GM23338 (cell line): ENCODE results near the gene MET. TPM values are rescaled to one million over a fixed set of nuclear protein-coding genes. Genes with fewer than 3 reads are reported as not detected.
A peak's percentile ranks its signal among the peaks of the same experiment; 100 is the strongest.

Source experiments
- ATAC-seq: fragments of 200-7000 bp; cut with Tn5 transposase; 3 replicates; pipeline ENCODE4 v1.9.1; 2020
- DNase-seq: peaks from one replicate; pipeline ENCODE4 v3.0.0-alpha.2; 2015; ENCODE audit warnings: low spot score
- H2AFZ ChIP-seq: fragments of 200-600 bp; sonication (generic); 2 replicates; pipeline ENCODE4 v1.8.0; 2016; ENCODE audit warnings: antibody characterized with exemption, mild to moderate bottlenecking, moderate library complexity
- H3F3A ChIP-seq: fragments of 200-600 bp; sonication (generic); replicated peaks from 2 replicates; pipeline ENCODE4 v1.8.0; 2017; ENCODE audit warnings: antibody characterized with exemption, mixed run types, low read depth
- H3K27ac ChIP-seq: fragments of 200-600 bp; sonication (generic); 2 replicates; pipeline ENCODE4 v1.6.1; 2016; ENCODE audit warnings: low read depth
- H3K27me3 ChIP-seq: fragments of 200-600 bp; sonication (generic); 2 replicates; pipeline ENCODE4 v1.8.0; 2016; ENCODE audit warnings: mild to moderate bottlenecking, mixed run types, moderate library complexity; ENCODE audit not compliant: insufficient read depth
- H3K36me3 ChIP-seq: fragments of 200-600 bp; sonication (generic); 2 replicates; pipeline ENCODE4 v1.8.0; 2016; ENCODE audit warnings: mild to moderate bottlenecking; ENCODE audit not compliant: insufficient read depth
- H3K4me1 ChIP-seq: fragments of 200-600 bp; sonication (generic); 2 replicates; pipeline ENCODE4 v1.8.0; 2016; ENCODE audit warnings: mild to moderate bottlenecking, moderate library complexity; ENCODE audit not compliant: insufficient read depth
- H3K4me2 ChIP-seq: fragments of 200-600 bp; sonication (generic); 2 replicates; pipeline ENCODE4 v1.7.1; 2017; ENCODE audit warnings: mixed run types
- H3K4me3 ChIP-seq: fragments of 200-600 bp; sonication (generic); 2 replicates; pipeline ENCODE4 v1.6.1; 2016; ENCODE audit warnings: mixed run types
- H3K79me2 ChIP-seq: fragments of 200-600 bp; sonication (generic); replicated peaks from 2 replicates; pipeline ENCODE4 v1.8.0; 2017; ENCODE audit warnings: mild to moderate bottlenecking; ENCODE audit not compliant: insufficient read depth
- H3K9me2 ChIP-seq: fragments of 200-600 bp; sonication (generic); 2 replicates; pipeline ENCODE4 v1.8.0; 2017; ENCODE audit not compliant: insufficient read depth
- H4K20me1 ChIP-seq: fragments of 200-600 bp; sonication (generic); replicated peaks from 2 replicates; pipeline ENCODE4 v1.8.0; 2017; ENCODE audit warnings: mild to moderate bottlenecking; ENCODE audit not compliant: insufficient read depth
- H3K27ac Mint-ChIP-seq: 2 replicates; pipeline ENCODE4 v1.8.0; 2020; ENCODE audit warnings: inconsistent platforms, mild to moderate bottlenecking, moderate library complexity, mixed read lengths
- H3K27me3 Mint-ChIP-seq: 3 replicates; pipeline ENCODE4 v1.8.0; 2022; ENCODE audit warnings: low read depth, mild to moderate bottlenecking, moderate library complexity, mixed read lengths, inconsistent platforms; ENCODE audit not compliant: insufficient read depth, poor library complexity
- H3K36me3 Mint-ChIP-seq: 3 replicates; pipeline ENCODE4 v1.8.0; 2021; ENCODE audit warnings: low read depth, mild to moderate bottlenecking, inconsistent platforms, moderate library complexity, mixed read lengths
- H3K4me1 Mint-ChIP-seq: 3 replicates; pipeline ENCODE4 v1.8.0; 2020; ENCODE audit warnings: mild to moderate bottlenecking, inconsistent platforms, mixed read lengths
- H3K4me3 Mint-ChIP-seq: 3 replicates; pipeline ENCODE4 v1.8.0; 2021; ENCODE audit warnings: moderate library complexity, mild to moderate bottlenecking, inconsistent platforms, mixed read lengths
- H3K9me3 Mint-ChIP-seq: 3 replicates; pipeline ENCODE4 v1.8.0; 2020; ENCODE audit warnings: moderate library complexity, mild to moderate bottlenecking, inconsistent platforms, mixed read lengths
- CREB1 ChIP-seq: fragments of 250-450 bp; sonication (Bioruptor Pico); IDR thresholded peaks from 2 replicates; pipeline ENCODE4 v1.5.0; 2020; ENCODE audit warnings: low read depth, mild to moderate bottlenecking, moderate library complexity
- NANOG ChIP-seq: IDR thresholded peaks from 2 replicates; pipeline ENCODE4 v1.6.1; 2016; ENCODE audit warnings: antibody characterized with exemption, borderline replicate concordance
- POLR2AphosphoS5 ChIP-seq: IDR thresholded peaks from 2 replicates; pipeline ENCODE4 v1.6.1; 2016; ENCODE audit warnings: antibody characterized with exemption, low read depth
- ZNF331 ChIP-seq: fragments of 250-450 bp; sonication (Bioruptor Pico); IDR thresholded peaks from 2 replicates; pipeline ENCODE4 v1.5.0; 2020; ENCODE audit warnings: low read depth, mild to moderate bottlenecking, moderate library complexity
- polyA plus RNA-seq: library from polyadenylated mRNA; unstranded; fragments of >200 nt; fragmentation: Nextera tagmentation; extraction: Ambion mirVana; gene quantifications from 2 replicates; pipeline ENCODE4 v1.2.1, GENCODE V29; 2016
- total RNA-seq: library from RNA; depleted of rRNA; stranded (reverse); fragments of >200 nt; shearing (Covaris generic); gene quantifications from 2 replicates; pipeline ENCODE4 v1.2.3, GENCODE V29; 2014
- TF ChIP-seq, protein P1 (sequence below): IDR thresholded peaks from one replicate; pipeline ENCODE4 v1.6.1; 2018; ENCODE audit warnings: antibody characterized with exemption; ENCODE audit not compliant: unreplicated experiment
- TF ChIP-seq, protein P2 (sequence below), 2 experiments: fragments of 200-600 bp in 1 of 2; sonication (generic) in 1 of 2; conservative IDR thresholded peaks; 2 replicates each; pipeline versions ENCODE4 v1.5.1 to v1.6.1; 2016 to 2017; ENCODE audit warnings: antibody characterized with exemption in 2 of 2, low read depth in 2 of 2, mild to moderate bottlenecking in 2 of 2, moderate library complexity in 1 of 2
- TF ChIP-seq, protein P3 (sequence below): IDR thresholded peaks from 2 replicates; pipeline ENCODE4 v1.6.1; 2016; ENCODE audit warnings: antibody characterized with exemption
- TF ChIP-seq, protein P4 (sequence below): fragments of 250-450 bp; sonication (Bioruptor Pico); IDR thresholded peaks from 2 replicates; pipeline ENCODE4 v1.5.0; 2020; ENCODE audit warnings: mild to moderate bottlenecking, moderate library complexity

Gene MET
- total and polyA plus RNA-seq, 2 experiments from 2014 or later: 4.8 to 23.1 TPM

- no peak for TF ChIP-seq CREB1
- TF ChIP-seq, protein P1, sequence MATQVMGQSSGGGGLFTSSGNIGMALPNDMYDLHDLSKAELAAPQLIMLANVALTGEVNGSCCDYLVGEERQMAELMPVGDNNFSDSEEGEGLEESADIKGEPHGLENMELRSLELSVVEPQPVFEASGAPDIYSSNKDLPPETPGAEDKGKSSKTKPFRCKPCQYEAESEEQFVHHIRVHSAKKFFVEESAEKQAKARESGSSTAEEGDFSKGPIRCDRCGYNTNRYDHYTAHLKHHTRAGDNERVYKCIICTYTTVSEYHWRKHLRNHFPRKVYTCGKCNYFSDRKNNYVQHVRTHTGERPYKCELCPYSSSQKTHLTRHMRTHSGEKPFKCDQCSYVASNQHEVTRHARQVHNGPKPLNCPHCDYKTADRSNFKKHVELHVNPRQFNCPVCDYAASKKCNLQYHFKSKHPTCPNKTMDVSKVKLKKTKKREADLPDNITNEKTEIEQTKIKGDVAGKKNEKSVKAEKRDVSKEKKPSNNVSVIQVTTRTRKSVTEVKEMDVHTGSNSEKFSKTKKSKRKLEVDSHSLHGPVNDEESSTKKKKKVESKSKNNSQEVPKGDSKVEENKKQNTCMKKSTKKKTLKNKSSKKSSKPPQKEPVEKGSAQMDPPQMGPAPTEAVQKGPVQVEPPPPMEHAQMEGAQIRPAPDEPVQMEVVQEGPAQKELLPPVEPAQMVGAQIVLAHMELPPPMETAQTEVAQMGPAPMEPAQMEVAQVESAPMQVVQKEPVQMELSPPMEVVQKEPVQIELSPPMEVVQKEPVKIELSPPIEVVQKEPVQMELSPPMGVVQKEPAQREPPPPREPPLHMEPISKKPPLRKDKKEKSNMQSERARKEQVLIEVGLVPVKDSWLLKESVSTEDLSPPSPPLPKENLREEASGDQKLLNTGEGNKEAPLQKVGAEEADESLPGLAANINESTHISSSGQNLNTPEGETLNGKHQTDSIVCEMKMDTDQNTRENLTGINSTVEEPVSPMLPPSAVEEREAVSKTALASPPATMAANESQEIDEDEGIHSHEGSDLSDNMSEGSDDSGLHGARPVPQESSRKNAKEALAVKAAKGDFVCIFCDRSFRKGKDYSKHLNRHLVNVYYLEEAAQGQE: no peak
- TF ChIP-seq NANOG: no peak
- TF ChIP-seq, protein P2, sequence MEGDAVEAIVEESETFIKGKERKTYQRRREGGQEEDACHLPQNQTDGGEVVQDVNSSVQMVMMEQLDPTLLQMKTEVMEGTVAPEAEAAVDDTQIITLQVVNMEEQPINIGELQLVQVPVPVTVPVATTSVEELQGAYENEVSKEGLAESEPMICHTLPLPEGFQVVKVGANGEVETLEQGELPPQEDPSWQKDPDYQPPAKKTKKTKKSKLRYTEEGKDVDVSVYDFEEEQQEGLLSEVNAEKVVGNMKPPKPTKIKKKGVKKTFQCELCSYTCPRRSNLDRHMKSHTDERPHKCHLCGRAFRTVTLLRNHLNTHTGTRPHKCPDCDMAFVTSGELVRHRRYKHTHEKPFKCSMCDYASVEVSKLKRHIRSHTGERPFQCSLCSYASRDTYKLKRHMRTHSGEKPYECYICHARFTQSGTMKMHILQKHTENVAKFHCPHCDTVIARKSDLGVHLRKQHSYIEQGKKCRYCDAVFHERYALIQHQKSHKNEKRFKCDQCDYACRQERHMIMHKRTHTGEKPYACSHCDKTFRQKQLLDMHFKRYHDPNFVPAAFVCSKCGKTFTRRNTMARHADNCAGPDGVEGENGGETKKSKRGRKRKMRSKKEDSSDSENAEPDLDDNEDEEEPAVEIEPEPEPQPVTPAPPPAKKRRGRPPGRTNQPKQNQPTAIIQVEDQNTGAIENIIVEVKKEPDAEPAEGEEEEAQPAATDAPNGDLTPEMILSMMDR (conservative IDR thresholded peaks at IDR 0.05; ENCODE audit: low read depth in 2 of 2): no peak
- TF ChIP-seq, protein P3, sequence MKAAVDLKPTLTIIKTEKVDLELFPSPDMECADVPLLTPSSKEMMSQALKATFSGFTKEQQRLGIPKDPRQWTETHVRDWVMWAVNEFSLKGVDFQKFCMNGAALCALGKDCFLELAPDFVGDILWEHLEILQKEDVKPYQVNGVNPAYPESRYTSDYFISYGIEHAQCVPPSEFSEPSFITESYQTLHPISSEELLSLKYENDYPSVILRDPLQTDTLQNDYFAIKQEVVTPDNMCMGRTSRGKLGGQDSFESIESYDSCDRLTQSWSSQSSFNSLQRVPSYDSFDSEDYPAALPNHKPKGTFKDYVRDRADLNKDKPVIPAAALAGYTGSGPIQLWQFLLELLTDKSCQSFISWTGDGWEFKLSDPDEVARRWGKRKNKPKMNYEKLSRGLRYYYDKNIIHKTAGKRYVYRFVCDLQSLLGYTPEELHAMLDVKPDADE: no peak
- TF ChIP-seq POLR2AphosphoS5: no peak
- TF ChIP-seq ZNF331 (CRISPR knock-in tag): no peak
Observed at GRCh38 chr7:116806046-116806944, 134.3 kb downstream of the MET start (continued).

GRCh38 chr7:116807011-116807560 lies 135.1 kb downstream of the MET start:
- no peaks in the 10 kb centered on the region for H3K9me3 Mint-ChIP-seq
- Histone ChIP-seq H3F3A (no peaks in the 10 kb centered on the region), H3K4me3 (no peak overlapping the region), H3K79me2 (no peaks in the 10 kb centered on the region), H3K36me3 (no peaks in the 10 kb centered on the region), H3K27ac (no peak overlapping the region), H2AFZ (peak overlapping the region; percentile 16; the same call in 1 of the 2 replicates), H3K9me2 (no peaks in the 10 kb centered on the region), H3K4me2 (no peak overlapping the region), H4K20me1 (no peaks in the 10 kb centered on the region), H3K27me3 (no peaks in the 10 kb centered on the region), H3K4me1 (peaks cover 20% of the 10 kb centered on the region)
- peaks cover 45% of the 10 kb centered on the region for H3K4me1 Mint-ChIP-seq
- DNase-seq (no peak), ATAC-seq (no peak)
- no peak overlapping the region for H3K27ac Mint-ChIP-seq
- H3K4me3 Mint-ChIP-seq: no peak overlapping the region
- no peaks in the 10 kb centered on the region for H3K27me3 Mint-ChIP-seq
- no peaks in the 10 kb centered on the region for H3K36me3 Mint-ChIP-seq
- TF ChIP-seq, protein P4, sequence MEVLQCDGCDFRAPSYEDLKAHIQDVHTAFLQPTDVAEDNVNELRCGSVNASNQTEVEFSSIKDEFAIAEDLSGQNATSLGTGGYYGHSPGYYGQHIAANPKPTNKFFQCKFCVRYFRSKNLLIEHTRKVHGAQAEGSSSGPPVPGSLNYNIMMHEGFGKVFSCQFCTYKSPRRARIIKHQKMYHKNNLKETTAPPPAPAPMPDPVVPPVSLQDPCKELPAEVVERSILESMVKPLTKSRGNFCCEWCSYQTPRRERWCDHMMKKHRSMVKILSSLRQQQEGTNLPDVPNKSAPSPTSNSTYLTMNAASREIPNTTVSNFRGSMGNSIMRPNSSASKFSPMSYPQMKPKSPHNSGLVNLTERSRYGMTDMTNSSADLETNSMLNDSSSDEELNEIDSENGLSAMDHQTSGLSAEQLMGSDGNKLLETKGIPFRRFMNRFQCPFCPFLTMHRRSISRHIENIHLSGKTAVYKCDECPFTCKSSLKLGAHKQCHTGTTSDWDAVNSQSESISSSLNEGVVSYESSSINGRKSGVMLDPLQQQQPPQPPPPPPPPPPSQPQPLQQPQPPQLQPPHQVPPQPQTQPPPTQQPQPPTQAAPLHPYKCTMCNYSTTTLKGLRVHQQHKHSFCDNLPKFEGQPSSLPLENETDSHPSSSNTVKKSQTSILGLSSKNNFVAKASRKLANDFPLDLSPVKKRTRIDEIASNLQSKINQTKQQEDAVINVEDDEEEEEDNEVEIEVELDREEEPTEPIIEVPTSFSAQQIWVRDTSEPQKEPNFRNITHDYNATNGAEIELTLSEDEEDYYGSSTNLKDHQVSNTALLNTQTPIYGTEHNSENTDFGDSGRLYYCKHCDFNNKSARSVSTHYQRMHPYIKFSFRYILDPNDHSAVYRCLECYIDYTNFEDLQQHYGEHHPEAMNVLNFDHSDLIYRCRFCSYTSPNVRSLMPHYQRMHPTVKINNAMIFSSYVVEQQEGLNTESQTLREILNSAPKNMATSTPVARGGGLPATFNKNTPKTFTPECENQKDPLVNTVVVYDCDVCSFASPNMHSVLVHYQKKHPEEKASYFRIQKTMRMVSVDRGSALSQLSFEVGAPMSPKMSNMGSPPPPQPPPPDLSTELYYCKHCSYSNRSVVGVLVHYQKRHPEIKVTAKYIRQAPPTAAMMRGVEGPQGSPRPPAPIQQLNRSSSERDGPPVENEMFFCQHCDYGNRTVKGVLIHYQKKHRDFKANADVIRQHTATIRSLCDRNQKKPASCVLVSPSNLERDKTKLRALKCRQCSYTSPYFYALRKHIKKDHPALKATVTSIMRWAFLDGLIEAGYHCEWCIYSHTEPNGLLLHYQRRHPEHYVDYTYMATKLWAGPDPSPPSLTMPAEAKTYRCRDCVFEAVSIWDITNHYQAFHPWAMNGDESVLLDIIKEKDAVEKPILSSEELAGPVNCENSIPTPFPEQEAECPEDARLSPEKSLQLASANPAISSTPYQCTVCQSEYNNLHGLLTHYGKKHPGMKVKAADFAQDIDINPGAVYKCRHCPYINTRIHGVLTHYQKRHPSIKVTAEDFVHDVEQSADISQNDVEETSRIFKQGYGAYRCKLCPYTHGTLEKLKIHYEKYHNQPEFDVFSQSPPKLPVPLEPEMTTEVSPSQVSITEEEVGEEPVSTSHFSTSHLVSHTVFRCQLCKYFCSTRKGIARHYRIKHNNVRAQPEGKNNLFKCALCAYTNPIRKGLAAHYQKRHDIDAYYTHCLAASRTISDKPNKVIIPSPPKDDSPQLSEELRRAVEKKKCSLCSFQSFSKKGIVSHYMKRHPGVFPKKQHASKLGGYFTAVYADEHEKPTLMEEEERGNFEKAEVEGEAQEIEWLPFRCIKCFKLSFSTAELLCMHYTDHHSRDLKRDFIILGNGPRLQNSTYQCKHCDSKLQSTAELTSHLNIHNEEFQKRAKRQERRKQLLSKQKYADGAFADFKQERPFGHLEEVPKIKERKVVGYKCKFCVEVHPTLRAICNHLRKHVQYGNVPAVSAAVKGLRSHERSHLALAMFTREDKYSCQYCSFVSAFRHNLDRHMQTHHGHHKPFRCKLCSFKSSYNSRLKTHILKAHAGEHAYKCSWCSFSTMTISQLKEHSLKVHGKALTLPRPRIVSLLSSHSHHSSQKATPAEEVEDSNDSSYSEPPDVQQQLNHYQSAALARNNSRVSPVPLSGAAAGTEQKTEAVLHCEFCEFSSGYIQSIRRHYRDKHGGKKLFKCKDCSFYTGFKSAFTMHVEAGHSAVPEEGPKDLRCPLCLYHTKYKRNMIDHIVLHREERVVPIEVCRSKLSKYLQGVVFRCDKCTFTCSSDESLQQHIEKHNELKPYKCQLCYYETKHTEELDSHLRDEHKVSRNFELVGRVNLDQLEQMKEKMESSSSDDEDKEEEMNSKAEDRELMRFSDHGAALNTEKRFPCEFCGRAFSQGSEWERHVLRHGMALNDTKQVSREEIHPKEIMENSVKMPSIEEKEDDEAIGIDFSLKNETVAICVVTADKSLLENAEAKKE (CRISPR knock-in tag): no peak
- TF ChIP-seq ZNF331 (CRISPR knock-in tag): no peak
